ENCODE results near the gene TEDC1. TPM values are rescaled to one million over a fixed set of nuclear protein-coding genes. Genes with fewer than 3 reads are reported as not detected.

The TEDC1 gene
- total RNA-seq, 2 donors from 2014 or later = 1.6 to 12.2 TPM

GRCh38 chr14:105456736-105457617, 34.1 kb upstream of the TEDC1 start:
- Histone ChIP-seq H3K9me3 (no peaks in the 10 kb centered on the region), H3K4me3 (no peak overlapping the region), H3K36me3 (replicated peaks in 1 of 2; ENCODE audit: insufficient read depth in 1 of 2, low read depth in 2 of 2) (peaks cover 0 to 11% of the 10 kb centered on the region in 2 donors), H3K27me3 (no peaks in the 10 kb centered on the region), H3K27ac (no peak overlapping the region), H3K4me1 (no peaks in the 10 kb centered on the region)
- whole genome bisulfite sequencing, 2 donors = 83 to 85% methylated on average over 10 to 21 of the region's 22 CpGs
- no peak for ATAC-seq
- intact Hi-C loops (cut with DNase I) = no loop called here
- DNase-seq = no peak
- TF ChIP-seq CTCF (IDR thresholded peaks at IDR 0.05) (no peak), POLR2A (IDR thresholded peaks at IDR 0.05) (no peak)

GRCh38 chr14:105458010-105458409, 33.0 kb upstream of the TEDC1 start:
- DNase-seq (no peak), ATAC-seq (no peak)
- Histone ChIP-seq H3K27ac (no peak overlapping the region), H3K27me3 (no peaks in the 10 kb centered on the region), H3K36me3 (replicated peaks in 1 of 2; ENCODE audit: insufficient read depth in 1 of 2, low read depth in 2 of 2) (peaks cover 0 to 11% of the 10 kb centered on the region in 2 donors), H3K4me1 (no peaks in the 10 kb centered on the region), H3K4me3 (no peak overlapping the region), H3K9me3 (no peaks in the 10 kb centered on the region)
- intact Hi-C loops (cut with DNase I) = no loop called here
- no peak for TF ChIP-seq POLR2A (IDR thresholded peaks at IDR 0.05)
- TF ChIP-seq CTCF (IDR thresholded peaks at IDR 0.05) = no peak
- 85 to 87% methylated on average over 10 to 17 of the region's 18 CpGs for WGBS, 2 donors

GRCh38 chr14:105458571-105458970, 32.5 kb upstream of the TEDC1 start:
- H3K27ac ChIP-seq = no peak overlapping the region
- intact Hi-C loops (cut with DNase I) = no loop called here
- no peak for ATAC-seq
- no peaks in the 10 kb centered on the region for H3K4me1 ChIP-seq
- peaks cover 0 to 11% of the 10 kb centered on the region in 2 donors for H3K36me3 ChIP-seq (replicated peaks in 1 of 2; ENCODE audit: insufficient read depth in 1 of 2, low read depth in 2 of 2)
- no peak overlapping the region for H3K4me3 ChIP-seq
- no peak for TF ChIP-seq CTCF (IDR thresholded peaks at IDR 0.05)
- TF ChIP-seq POLR2A (IDR thresholded peaks at IDR 0.05) = no peak
- H3K9me3 ChIP-seq = no peaks in the 10 kb centered on the region
- WGBS, 2 donors = 89 to 100% methylated on average over 2 to 5 of the region's 14 CpGs
- no peak for DNase-seq
- H3K27me3 ChIP-seq = no peaks in the 10 kb centered on the region

GRCh38 chr14:105460116-105460515, 30.9 kb upstream of the TEDC1 start:
- Histone ChIP-seq H3K27ac (no peak overlapping the region), H3K36me3 (replicated peaks in 1 of 2; ENCODE audit: insufficient read depth in 1 of 2, low read depth in 2 of 2) (peaks cover 0 to 16% of the 10 kb centered on the region in 2 donors), H3K4me3 (no peak overlapping the region), H3K9me3 (no peaks in the 10 kb centered on the region), H3K27me3 (no peaks in the 10 kb centered on the region), H3K4me1 (no peaks in the 10 kb centered on the region)
- intact Hi-C loops (cut with DNase I) = no loop called here
- DNase-seq (no peak), ATAC-seq (no peak)
- TF ChIP-seq POLR2A (IDR thresholded peaks at IDR 0.05) (no peak), CTCF (IDR thresholded peaks at IDR 0.05) (no peak)
- WGBS, 2 donors = 95% methylated on average over 16 of the region's 17 CpGs; no CpG with 5 or more reads in 1 of the 2 donors

All from body of pancreas (tissue), 4 donors.